SH-SY5Y (cell line): ENCODE measurements around the gene APLF.

ENCODE experiments used
- GATA2 ChIP-seq: IDR thresholded peaks from 2 replicates; pipeline ENCODE4 v1.6.1; 2011; ENCODE audit warnings: mild to moderate bottlenecking, low read depth, low read length
- GATA3 ChIP-seq: IDR thresholded peaks from 2 replicates; pipeline ENCODE4 v1.6.1; 2011; ENCODE audit warnings: low read depth, mild to moderate bottlenecking, low read length, moderate library complexity

- TF ChIP-seq GATA3 (no peak), GATA2 (no peak)
Measured at GRCh38 chr2:68548396-68548795, 81.0 kb downstream of the APLF start.
